ENCODE results near the gene PARVA.

DNA sequence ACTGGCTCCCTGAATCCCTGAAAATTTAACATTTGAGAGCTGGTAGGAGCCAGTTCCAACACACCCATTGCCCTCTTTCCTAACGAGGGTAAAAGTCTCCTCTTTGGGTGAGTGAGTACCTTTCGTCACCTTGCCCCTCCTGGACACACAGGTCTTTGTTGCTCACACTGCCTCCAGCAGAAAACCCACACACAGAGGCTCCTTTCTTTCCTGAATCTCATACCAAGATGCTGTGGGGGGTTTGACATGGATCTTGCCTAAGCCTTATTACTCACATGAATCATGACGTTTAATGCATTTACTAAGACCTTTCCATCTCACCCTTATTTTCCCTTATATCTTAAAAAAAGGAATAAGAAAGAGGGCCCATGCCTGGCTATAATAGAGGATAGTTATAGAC is 53.0 kb downstream of the PARVA start:
- TF ChIP-seq, protein P1, sequence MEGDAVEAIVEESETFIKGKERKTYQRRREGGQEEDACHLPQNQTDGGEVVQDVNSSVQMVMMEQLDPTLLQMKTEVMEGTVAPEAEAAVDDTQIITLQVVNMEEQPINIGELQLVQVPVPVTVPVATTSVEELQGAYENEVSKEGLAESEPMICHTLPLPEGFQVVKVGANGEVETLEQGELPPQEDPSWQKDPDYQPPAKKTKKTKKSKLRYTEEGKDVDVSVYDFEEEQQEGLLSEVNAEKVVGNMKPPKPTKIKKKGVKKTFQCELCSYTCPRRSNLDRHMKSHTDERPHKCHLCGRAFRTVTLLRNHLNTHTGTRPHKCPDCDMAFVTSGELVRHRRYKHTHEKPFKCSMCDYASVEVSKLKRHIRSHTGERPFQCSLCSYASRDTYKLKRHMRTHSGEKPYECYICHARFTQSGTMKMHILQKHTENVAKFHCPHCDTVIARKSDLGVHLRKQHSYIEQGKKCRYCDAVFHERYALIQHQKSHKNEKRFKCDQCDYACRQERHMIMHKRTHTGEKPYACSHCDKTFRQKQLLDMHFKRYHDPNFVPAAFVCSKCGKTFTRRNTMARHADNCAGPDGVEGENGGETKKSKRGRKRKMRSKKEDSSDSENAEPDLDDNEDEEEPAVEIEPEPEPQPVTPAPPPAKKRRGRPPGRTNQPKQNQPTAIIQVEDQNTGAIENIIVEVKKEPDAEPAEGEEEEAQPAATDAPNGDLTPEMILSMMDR (IDR thresholded peaks at IDR 0.05) = no peak
- TF ChIP-seq POLR2A (IDR thresholded peaks at IDR 0.05) = no peak
